ENCODE results near the gene STPG4.

STPG4 gene

DNA sequence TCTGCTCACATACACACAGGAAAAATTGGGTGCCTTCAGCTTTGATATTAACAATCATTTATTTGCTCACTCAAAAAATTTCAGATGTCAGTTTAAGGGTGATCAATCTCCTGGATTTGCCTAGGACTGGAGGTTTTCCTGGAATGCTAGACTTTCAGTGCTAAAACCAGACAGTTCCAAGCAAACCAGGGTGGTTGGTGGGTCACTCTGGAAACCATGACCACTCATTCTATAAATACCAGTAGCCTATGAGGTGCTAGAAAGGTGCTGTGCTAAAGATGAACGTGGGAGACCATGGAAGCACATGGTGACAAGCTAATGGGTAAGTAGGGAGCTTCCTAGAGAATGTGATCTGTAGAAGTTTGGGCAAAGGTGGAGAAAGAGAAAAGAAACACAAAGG, 25.4 kb upstream of the STPG4 start:
- Histone ChIP-seq H2BK12ac (ENCODE audit: low read length in 2 of 2) (no peak overlapping the region), H3K9me3 (ENCODE audit: control insufficient read depth, low read length) (no peaks in the 10 kb centered on the region), H3K27me3 (ENCODE audit: control insufficient read depth in 1 of 2, insufficient read depth in 1 of 2, low read length in 2 of 2) (no peaks in the 10 kb centered on the region), H3K9ac (ENCODE audit: low read length) (no peak overlapping the region), H4K8ac (ENCODE audit: low read length) (no peak overlapping the region), H2AK5ac (ENCODE audit: low read length, severe bottlenecking) (peak overlapping the region; percentile 52), H3K4me1 (ENCODE audit: control insufficient read depth, insufficient read depth, low read depth, low read length) (peaks cover 7% of the 10 kb centered on the region), H3K4ac (ENCODE audit: low read depth in 1 of 2, low read length in 2 of 2) (no peak overlapping the region), H3K36me3 (ENCODE audit: control insufficient read depth in 1 of 2, insufficient read depth in 2 of 2, low read depth in 1 of 2, low read length in 2 of 2) (no peaks in the 10 kb centered on the region), H3K4me2 (ENCODE audit: low read length, poor library complexity, severe bottlenecking) (no peak overlapping the region), H2BK15ac (ENCODE audit: low read depth, poor library complexity, severe bottlenecking) (no peak overlapping the region), H3K23ac (ENCODE audit: low read length in 2 of 2) (no peak overlapping the region), H2AFZ (ENCODE audit: low read depth, low read length) (no peak overlapping the region), H2BK5ac (ENCODE audit: low read depth, low read length, poor library complexity, severe bottlenecking) (no peak overlapping the region), H3K14ac (ENCODE audit: low read length in 2 of 2) (no peak overlapping the region), H2BK120ac (ENCODE audit: low read depth, low read length) (no peak overlapping the region), H4K91ac (ENCODE audit: low read length) (no peak overlapping the region), H3K4me3 (ENCODE audit: insufficient read depth in 1 of 2, low read depth in 1 of 2, low read length in 2 of 2) (no peak overlapping the region), H3K18ac (ENCODE audit: low read depth in 1 of 2, low read length in 2 of 2) (no peak overlapping the region), H3K27ac (ENCODE audit: low read length, poor library complexity, severe bottlenecking) (no peak overlapping the region), H3K79me1 (replicated peaks; ENCODE audit: low read length, poor library complexity, severe bottlenecking) (peaks cover 6% of the 10 kb centered on the region)
- DNase-seq: no peak
- no CpG with 5 or more reads among the region's 1 CpG for WGBS

DNA sequence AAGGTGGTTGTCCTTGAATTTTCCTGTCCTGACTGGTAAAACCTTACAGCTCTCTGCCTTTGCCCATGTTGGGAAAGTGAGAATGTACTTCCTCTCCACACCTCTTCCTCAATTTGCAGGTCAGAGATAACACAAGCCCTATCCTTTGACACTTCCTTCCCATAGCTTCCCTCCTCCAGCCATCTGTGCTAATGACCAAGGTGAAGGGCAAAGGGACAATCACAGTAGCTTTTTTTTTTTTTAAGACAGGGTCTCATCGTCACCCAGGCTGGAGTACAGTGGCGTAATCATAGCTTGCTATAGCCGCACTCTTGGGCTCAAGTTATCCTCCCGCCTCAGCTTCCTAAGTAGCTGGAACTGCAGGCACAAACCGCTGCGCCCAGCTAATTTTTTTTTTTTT, 24.3 kb upstream of the STPG4 start:
- Histone ChIP-seq H3K4me1 (ENCODE audit: control insufficient read depth, insufficient read depth, low read depth, low read length) (peaks cover 6% of the 10 kb centered on the region), H3K9me3 (ENCODE audit: control insufficient read depth, low read length) (no peaks in the 10 kb centered on the region), H3K9ac (ENCODE audit: low read length) (no peak overlapping the region), H2BK120ac (ENCODE audit: low read depth, low read length) (no peak overlapping the region), H2BK12ac (ENCODE audit: low read length in 2 of 2) (no peak overlapping the region), H3K27me3 (ENCODE audit: control insufficient read depth in 1 of 2, insufficient read depth in 1 of 2, low read length in 2 of 2) (no peaks in the 10 kb centered on the region), H4K8ac (ENCODE audit: low read length) (no peak overlapping the region), H3K4ac (ENCODE audit: low read depth in 1 of 2, low read length in 2 of 2) (no peak overlapping the region), H4K91ac (ENCODE audit: low read length) (no peak overlapping the region), H3K36me3 (ENCODE audit: control insufficient read depth in 1 of 2, insufficient read depth in 2 of 2, low read depth in 1 of 2, low read length in 2 of 2) (no peaks in the 10 kb centered on the region), H3K18ac (ENCODE audit: low read depth in 1 of 2, low read length in 2 of 2) (no peak overlapping the region), H2BK15ac (ENCODE audit: low read depth, poor library complexity, severe bottlenecking) (no peak overlapping the region), H2AK5ac (ENCODE audit: low read length, severe bottlenecking) (no peak overlapping the region), H3K14ac (ENCODE audit: low read length in 2 of 2) (no peak overlapping the region), H3K23ac (ENCODE audit: low read length in 2 of 2) (no peak overlapping the region), H3K79me1 (replicated peaks; ENCODE audit: low read length, poor library complexity, severe bottlenecking) (peaks cover 6% of the 10 kb centered on the region), H2AFZ (ENCODE audit: low read depth, low read length) (no peak overlapping the region), H2BK5ac (ENCODE audit: low read depth, low read length, poor library complexity, severe bottlenecking) (no peak overlapping the region), H3K27ac (ENCODE audit: low read length, poor library complexity, severe bottlenecking) (no peak overlapping the region), H3K4me2 (ENCODE audit: low read length, poor library complexity, severe bottlenecking) (no peak overlapping the region), H3K4me3 (ENCODE audit: insufficient read depth in 1 of 2, low read depth in 1 of 2, low read length in 2 of 2) (no peak overlapping the region)
- 97% methylated on average over 6 of the region's 6 CpGs for WGBS
- no peak for DNase-seq

DNA sequence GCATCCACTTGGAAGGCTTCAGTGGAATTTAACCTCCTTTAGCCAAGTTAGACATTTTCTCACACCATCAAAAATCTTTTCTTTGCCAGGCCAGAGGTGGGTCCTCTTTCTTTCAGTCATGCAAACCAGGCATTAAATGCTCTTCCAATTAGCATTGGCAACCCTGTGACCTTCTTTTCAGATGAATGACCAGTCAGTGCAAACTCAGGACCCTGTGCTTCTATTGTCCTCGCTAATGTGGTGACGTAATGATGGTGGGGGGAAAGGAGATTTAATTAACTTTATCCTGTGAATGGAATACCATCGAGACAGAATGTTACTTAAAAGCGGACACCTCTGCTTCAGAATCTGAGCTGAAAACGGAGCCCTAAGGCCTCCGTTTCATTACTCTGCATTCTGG, 23.2 kb upstream of the STPG4 start:
- no peak overlapping the region for H2BK5ac ChIP-seq (ENCODE audit: low read depth, low read length, poor library complexity, severe bottlenecking)
- no peak overlapping the region for H3K18ac ChIP-seq (ENCODE audit: low read depth in 1 of 2, low read length in 2 of 2)
- H4K8ac ChIP-seq (ENCODE audit: low read length): no peak overlapping the region
- H2AK5ac ChIP-seq (ENCODE audit: low read length, severe bottlenecking): peak overlapping the region; percentile 54
- no peak overlapping the region for H2BK12ac ChIP-seq (ENCODE audit: low read length in 2 of 2)
- H3K4ac ChIP-seq (ENCODE audit: low read depth in 1 of 2, low read length in 2 of 2): no peak overlapping the region
- H3K4me1 ChIP-seq (ENCODE audit: control insufficient read depth, insufficient read depth, low read depth, low read length): peaks cover 2% of the 10 kb centered on the region
- H3K9me3 ChIP-seq (ENCODE audit: control insufficient read depth, low read length): no peaks in the 10 kb centered on the region
- H3K27ac ChIP-seq (ENCODE audit: low read length, poor library complexity, severe bottlenecking): no peak overlapping the region
- no peak overlapping the region for H2BK15ac ChIP-seq (ENCODE audit: low read depth, poor library complexity, severe bottlenecking)
- H4K91ac ChIP-seq (ENCODE audit: low read length): no peak overlapping the region
- no peak overlapping the region for H3K23ac ChIP-seq (ENCODE audit: low read length in 2 of 2)
- no peak overlapping the region for H2AFZ ChIP-seq (ENCODE audit: low read depth, low read length)
- no peak for DNase-seq
- H3K4me2 ChIP-seq (ENCODE audit: low read length, poor library complexity, severe bottlenecking): no peak overlapping the region
- H3K14ac ChIP-seq (ENCODE audit: low read length in 2 of 2): no peak overlapping the region
- no peak overlapping the region for H3K9ac ChIP-seq (ENCODE audit: low read length)
- WGBS: 82% methylated on average over 6 of the region's 6 CpGs
- H3K27me3 ChIP-seq (ENCODE audit: control insufficient read depth in 1 of 2, insufficient read depth in 1 of 2, low read length in 2 of 2): no peaks in the 10 kb centered on the region
- peaks cover 0 to 4% of the 10 kb centered on the region in 2 experiments for H3K36me3 ChIP-seq (ENCODE audit: control insufficient read depth in 1 of 2, insufficient read depth in 2 of 2, low read depth in 1 of 2, low read length in 2 of 2)
- H2BK120ac ChIP-seq (ENCODE audit: low read depth, low read length): no peak overlapping the region
- H3K79me1 ChIP-seq (replicated peaks; ENCODE audit: low read length, poor library complexity, severe bottlenecking): peaks cover 6% of the 10 kb centered on the region
- H3K4me3 ChIP-seq (ENCODE audit: insufficient read depth in 1 of 2, low read depth in 1 of 2, low read length in 2 of 2): no peak overlapping the region

DNA sequence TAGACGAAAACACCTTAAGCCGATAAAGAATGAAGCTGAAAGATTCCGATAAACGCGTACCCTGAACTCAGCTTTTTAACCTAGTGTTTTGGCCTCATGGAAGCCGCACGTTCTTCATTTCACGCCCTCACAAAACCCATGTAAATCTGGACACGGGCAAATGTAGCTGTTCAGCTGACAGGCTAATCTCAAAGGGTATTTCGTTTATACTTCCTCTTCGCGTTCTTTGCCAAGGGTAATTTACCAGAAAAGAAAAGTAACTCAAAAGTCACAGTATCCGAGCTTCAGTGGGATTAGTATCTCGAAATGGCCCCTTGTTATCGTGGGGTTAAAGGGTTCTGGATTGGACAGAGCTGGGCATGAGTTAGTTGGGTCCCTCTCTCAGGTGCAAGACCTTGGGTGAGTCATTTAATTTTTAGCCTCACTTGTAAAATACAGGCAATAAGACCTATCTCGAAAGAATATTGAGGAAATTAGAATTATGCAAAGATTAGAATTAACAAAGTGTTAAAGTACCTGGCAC, 22.0 kb upstream of the STPG4 start:
- no peak overlapping the region for H3K23ac ChIP-seq (ENCODE audit: low read length in 2 of 2)
- H3K4me1 ChIP-seq (ENCODE audit: control insufficient read depth, insufficient read depth, low read depth, low read length): no peaks in the 10 kb centered on the region
- H2BK12ac ChIP-seq (ENCODE audit: low read length in 2 of 2): no peak overlapping the region
- peak overlapping the region; percentile 79 for H3K27ac ChIP-seq (ENCODE audit: low read length, poor library complexity, severe bottlenecking)
- peak overlapping the region; percentile 29 for H3K4me2 ChIP-seq (ENCODE audit: low read length, poor library complexity, severe bottlenecking)
- peaks cover 6% of the 10 kb centered on the region for H3K79me1 ChIP-seq (replicated peaks; ENCODE audit: low read length, poor library complexity, severe bottlenecking)
- peak overlapping the region; percentile 0 for H2BK5ac ChIP-seq (ENCODE audit: low read depth, low read length, poor library complexity, severe bottlenecking)
- H2BK120ac ChIP-seq (ENCODE audit: low read depth, low read length): peak overlapping the region; percentile 68
- H3K4me3 ChIP-seq (ENCODE audit: insufficient read depth in 1 of 2, low read depth in 1 of 2, low read length in 2 of 2): peak overlapping the region in 1 of 2 experiments; percentile 92
- 50% methylated on average over 15 of the region's 16 CpGs for WGBS
- H4K91ac ChIP-seq (ENCODE audit: low read length): peak overlapping the region; percentile 57
- no peak for DNase-seq
- no peak overlapping the region for H2BK15ac ChIP-seq (ENCODE audit: low read depth, poor library complexity, severe bottlenecking)
- H4K8ac ChIP-seq (ENCODE audit: low read length): peak overlapping the region; percentile 41
- H3K18ac ChIP-seq (ENCODE audit: low read depth in 1 of 2, low read length in 2 of 2): peak overlapping the region in 1 of 2 experiments; percentile 9
- H3K9me3 ChIP-seq (ENCODE audit: control insufficient read depth, low read length): no peaks in the 10 kb centered on the region
- H3K36me3 ChIP-seq (ENCODE audit: control insufficient read depth in 1 of 2, insufficient read depth in 2 of 2, low read depth in 1 of 2, low read length in 2 of 2): peaks cover 0 to 12% of the 10 kb centered on the region in 2 experiments
- H3K9ac ChIP-seq (ENCODE audit: low read length): peak overlapping the region; percentile 99
- H3K27me3 ChIP-seq (ENCODE audit: control insufficient read depth in 1 of 2, insufficient read depth in 1 of 2, low read length in 2 of 2): no peaks in the 10 kb centered on the region
- peak overlapping the region in 1 of 2 experiments; percentile 71 for H3K4ac ChIP-seq (ENCODE audit: low read depth in 1 of 2, low read length in 2 of 2)
- no peak overlapping the region for H3K14ac ChIP-seq (ENCODE audit: low read length in 2 of 2)
- peak overlapping the region; percentile 90 for H2AK5ac ChIP-seq (ENCODE audit: low read length, severe bottlenecking)
- peak overlapping the region; percentile 11 for H2AFZ ChIP-seq (ENCODE audit: low read depth, low read length)
